Body of pancreas (tissue), 4 donors: ENCODE results near the gene CAMK2N2. TPM values are rescaled to one million over a fixed set of nuclear protein-coding genes. Genes with fewer than 3 reads are reported as not detected.
A peak's percentile ranks its signal among the peaks of the same experiment; 100 is the strongest.

Source experiments
- ATAC-seq: fragments of 150-250 bp; one replicate; pipeline ENCODE4 v1.9.1; 2016
- DNase-seq, 4 donors: peaks; one replicate each; pipeline ENCODE4 v3.0.0-alpha.2; 2019
- H3K27ac ChIP-seq, 4 donors: fragments of 200-600 bp; sonication (generic); 1 replicate in 3 of 4; 2 replicates in 1 of 4; pipeline versions ENCODE4 v1.5.1 to v1.6.1; 2016 to 2019; ENCODE audit warnings: mild to moderate bottlenecking in 1 of 4, mixed read lengths in 1 of 4, moderate library complexity in 1 of 4
- H3K27me3 ChIP-seq, 2 donors: fragments of 200-600 bp; sonication (generic); one replicate each; pipeline ENCODE4 v1.6.0; 2016; ENCODE audit warnings: mild to moderate bottlenecking in 1 of 2
- H3K36me3 ChIP-seq, 2 donors: fragments of 200-600 bp; sonication (generic); replicated peaks in 1 of 2; 2 replicates each; pipeline ENCODE4 v1.5.1; 2016; ENCODE audit warnings: low read depth in 2 of 2; ENCODE audit not compliant: insufficient read depth in 1 of 2
- H3K4me1 ChIP-seq: fragments of 200-600 bp; sonication (generic); one replicate; pipeline ENCODE4 v1.6.0; 2016
- H3K4me3 ChIP-seq, 2 donors: fragments of 200-600 bp; sonication (generic); 1 replicate in 1 of 2; 2 replicates in 1 of 2; pipeline ENCODE4 v1.5.1; 2016 to 2019
- H3K9me3 ChIP-seq, 3 donors: fragments of 200-600 bp; sonication (generic); 1 replicate in 2 of 3; 2 replicates in 1 of 3; pipeline ENCODE4 v1.5.1; 2016
- CTCF ChIP-seq, 7 experiments: fragments of 450-650 bp in 4 of 7; fragments of 200-600 bp in 3 of 7; sonication (generic) in 3 of 7; IDR thresholded peaks; one replicate each; pipeline ENCODE4 v1.5.1; 2016 to 2019; ENCODE audit warnings: antibody characterized with exemption in 7 of 7
- POLR2A ChIP-seq, 3 donors: fragments of 450-650 bp; IDR thresholded peaks; one replicate each; pipeline ENCODE4 v1.6.1; 2016; ENCODE audit warnings: antibody characterized with exemption in 3 of 3, mild to moderate bottlenecking in 2 of 3
- WGBS, 2 donors: methylation state at CpG; one replicate each; pipeline ENCODE4 v1.1.5; 2017; 5-methylcytosine and 5-hydroxymethylcytosine counted together
- intact Hi-C: fragments of 100-400 bp; cut with DNase I; formaldehyde crosslinking; loops from one replicate; pipeline ENCODE4 v1.15.1; 2023
- total RNA-seq, 2 donors: library from RNA; depleted of rRNA; stranded (reverse); fragments of >200 nt; gene quantifications; one replicate each; pipeline ENCODE4 v1.1.0, GENCODE V29; 2016

CAMK2N2 gene
- total RNA-seq, 2 donors from 2014 or later: 1.6 to 1.8 TPM

- no peaks in the 10 kb centered on the region for H3K9me3 ChIP-seq
- 63 to 91% methylated on average over 2 to 7 of the region's 7 CpGs for WGBS, 2 donors
- no peak for ATAC-seq
- DNase-seq: no peak
- H3K27me3 ChIP-seq: no peaks in the 10 kb centered on the region
- peak overlapping the region in 1 of 4 donors; percentile 78 for H3K27ac ChIP-seq
- no peak overlapping the region for H3K4me3 ChIP-seq
- intact Hi-C loops: no loop called here
- H3K4me1 ChIP-seq: peaks cover 29% of the 10 kb centered on the region
- H3K36me3 ChIP-seq: peaks cover 0 to 2% of the 10 kb centered on the region in 2 donors
- no peak for TF ChIP-seq CTCF (IDR thresholded peaks at IDR 0.05)
- TF ChIP-seq POLR2A (IDR thresholded peaks at IDR 0.05): no peak
Measured at GRCh38 chr3:184296616-184297015, 35.3 kb upstream of the CAMK2N2 start.

GRCh38 chr3:184295771-184296170, 34.4 kb upstream of the CAMK2N2 start:
- Histone ChIP-seq H3K36me3 (no peaks in the 10 kb centered on the region), H3K4me3 (no peak overlapping the region), H3K4me1 (peaks cover 28% of the 10 kb centered on the region), H3K27ac (peak overlapping the region in 3 of 4 donors; percentile 7 to 78 (median 53)), H3K27me3 (no peaks in the 10 kb centered on the region), H3K9me3 (no peaks in the 10 kb centered on the region)
- TF ChIP-seq POLR2A (IDR thresholded peaks at IDR 0.05) (no peak), CTCF (IDR thresholded peaks at IDR 0.05) (peak in 1 of 7 experiments; percentile 6)
- 23 to 26% methylated on average over 3 of the region's 3 CpGs for WGBS, 2 donors
- DNase-seq: peak; percentile 57 to 91 (median 76)
- intact Hi-C loops: no loop called here
- peak; percentile 7 for ATAC-seq

- intact Hi-C loops: no loop called here
- Histone ChIP-seq H3K9me3 (no peaks in the 10 kb centered on the region), H3K4me1 (peaks cover 7% of the 10 kb centered on the region), H3K27me3 (no peaks in the 10 kb centered on the region), H3K4me3 (no peak overlapping the region), H3K36me3 (no peaks in the 10 kb centered on the region), H3K27ac (no peak overlapping the region)
- no peak for TF ChIP-seq CTCF (IDR thresholded peaks at IDR 0.05)
- TF ChIP-seq POLR2A (IDR thresholded peaks at IDR 0.05): no peak
- ATAC-seq (no peak), DNase-seq (no peak)
- WGBS, 2 donors: 91 to 92% methylated on average over 16 to 21 of the region's 21 CpGs
Measured at GRCh38 chr3:184291738-184292445, 30.5 kb upstream of the CAMK2N2 start.

GRCh38 chr3:184291044-184291737, 29.8 kb upstream of the CAMK2N2 start:
- no peak for TF ChIP-seq CTCF (IDR thresholded peaks at IDR 0.05)
- TF ChIP-seq POLR2A (IDR thresholded peaks at IDR 0.05): no peak
- ATAC-seq (no peak), DNase-seq (no peak)
- H3K27ac ChIP-seq: no peak overlapping the region
- H3K36me3 ChIP-seq: no peaks in the 10 kb centered on the region
- H3K27me3 ChIP-seq: no peaks in the 10 kb centered on the region
- H3K4me1 ChIP-seq: peaks cover 6% of the 10 kb centered on the region
- H3K4me3 ChIP-seq: no peak overlapping the region
- H3K9me3 ChIP-seq: no peaks in the 10 kb centered on the region
- intact Hi-C loops: no loop called here
- WGBS, 2 donors: 83 to 86% methylated on average over 17 to 22 of the region's 22 CpGs
